ENCODE results near the gene TNFRSF17. TPM values are rescaled to one million over a fixed set of nuclear protein-coding genes. Genes with fewer than 3 reads are reported as not detected.

TNFRSF17 gene
- total and polyA plus RNA-seq, 4 experiments from 2014 or later: 3.0 TPM; not detected in 3

Other genes starting within 250 kb of the TNFRSF17 start
- 10 to 100 TPM; 51.7 to 59.8 TPM for gene TXNDC11, start 222.4 kb upstream of the TNFRSF17 start, total RNA-seq
- 10 to 100 TPM; 54.7 to 62.6 TPM for gene TXNDC11, start 222.4 kb upstream of the TNFRSF17 start, polyA plus RNA-seq
- gene ZC3H7A, start 168.0 kb upstream of the TNFRSF17 start, total RNA-seq: 10 to 100 TPM; 85.0 to 92.1 TPM
- gene ZC3H7A, start 168.0 kb upstream of the TNFRSF17 start, polyA plus RNA-seq: 10 to 100 TPM; 39.9 to 47.6 TPM
- gene RSL1D1, start 113.7 kb upstream of the TNFRSF17 start, total RNA-seq: 100 to 1,000 TPM; 180 to 206 TPM
- gene RSL1D1, start 113.7 kb upstream of the TNFRSF17 start, polyA plus RNA-seq: 100 to 1,000 TPM; 124 to 325 TPM
- gene GSPT1, start 49.3 kb upstream of the TNFRSF17 start, total RNA-seq: 10 to 100 TPM; 97.9 to 99.5 TPM
- 100 to 1,000 TPM in 1 of 2 donors, 10 to 100 TPM in 1; 89.0 to 106 TPM for gene GSPT1, start 49.3 kb upstream of the TNFRSF17 start, polyA plus RNA-seq
- 10 to 100 TPM in 1 of 2 experiments, 1 to 10 TPM in 1; 9.0 to 16.0 TPM for gene NPIPB2, start 23.2 kb upstream of the TNFRSF17 start, total RNA-seq
- 1 to 10 TPM in 1 of 2 donors, not detected in 1; 1.8 TPM for gene NPIPB2, start 23.2 kb upstream of the TNFRSF17 start, polyA plus RNA-seq
- 10 to 100 TPM; 26.6 to 29.2 TPM for gene SNX29, start 11.5 kb downstream of the TNFRSF17 start, total RNA-seq
- 10 to 100 TPM in 1 of 2 donors, 1 to 10 TPM in 1; 5.8 to 18.0 TPM for gene SNX29, start 11.5 kb downstream of the TNFRSF17 start, polyA plus RNA-seq

Data from CD4-positive, alpha-beta memory T cell (primary cell).